ENCODE measurements around the gene SPNS2.

Gene SPNS2

GRCh38 chr17:4498461-4499397, at the start of gene SPNS2:
Gene SPNS2, plus strand, starts transcription at chr17:4498881. Its CDS starts 167 bp downstream, at chr17:4499048.
- DNase-seq: peak; percentile 73

GRCh38 chr17:4449736-4450135, 48.9 kb upstream of the SPNS2 start:
- DNase-seq: no peak

DNA sequence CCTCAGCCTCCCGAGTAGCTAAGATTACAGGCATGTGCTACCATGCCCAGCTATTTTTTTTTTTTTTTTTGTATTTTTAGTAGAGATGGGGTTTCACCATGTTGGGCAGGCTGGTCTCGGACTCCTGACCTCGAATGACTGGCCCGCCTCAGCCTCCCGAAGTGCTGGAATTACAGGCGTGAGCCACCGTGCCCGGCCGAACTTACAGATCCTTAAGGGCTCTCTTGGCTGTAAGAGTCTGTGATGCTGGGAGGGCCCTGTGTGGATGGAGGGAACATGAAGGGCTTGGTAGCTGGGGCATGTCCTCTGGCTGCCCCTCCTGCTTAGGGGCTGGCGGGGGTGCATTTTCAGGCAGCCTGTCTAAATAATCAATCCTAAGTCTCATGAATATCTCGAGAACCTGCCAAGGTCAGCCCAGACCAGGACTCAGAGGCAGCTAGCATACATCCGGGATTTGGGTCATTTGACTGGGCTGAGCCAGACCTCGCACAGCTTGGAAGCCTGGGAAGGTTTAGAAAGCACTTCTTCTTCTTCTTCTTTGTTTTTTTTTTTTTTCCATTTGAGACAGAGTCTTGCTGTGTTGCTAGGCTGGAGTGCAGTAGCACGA, 47.9 kb upstream of the SPNS2 start:
- DNase-seq: no peak

DNA sequence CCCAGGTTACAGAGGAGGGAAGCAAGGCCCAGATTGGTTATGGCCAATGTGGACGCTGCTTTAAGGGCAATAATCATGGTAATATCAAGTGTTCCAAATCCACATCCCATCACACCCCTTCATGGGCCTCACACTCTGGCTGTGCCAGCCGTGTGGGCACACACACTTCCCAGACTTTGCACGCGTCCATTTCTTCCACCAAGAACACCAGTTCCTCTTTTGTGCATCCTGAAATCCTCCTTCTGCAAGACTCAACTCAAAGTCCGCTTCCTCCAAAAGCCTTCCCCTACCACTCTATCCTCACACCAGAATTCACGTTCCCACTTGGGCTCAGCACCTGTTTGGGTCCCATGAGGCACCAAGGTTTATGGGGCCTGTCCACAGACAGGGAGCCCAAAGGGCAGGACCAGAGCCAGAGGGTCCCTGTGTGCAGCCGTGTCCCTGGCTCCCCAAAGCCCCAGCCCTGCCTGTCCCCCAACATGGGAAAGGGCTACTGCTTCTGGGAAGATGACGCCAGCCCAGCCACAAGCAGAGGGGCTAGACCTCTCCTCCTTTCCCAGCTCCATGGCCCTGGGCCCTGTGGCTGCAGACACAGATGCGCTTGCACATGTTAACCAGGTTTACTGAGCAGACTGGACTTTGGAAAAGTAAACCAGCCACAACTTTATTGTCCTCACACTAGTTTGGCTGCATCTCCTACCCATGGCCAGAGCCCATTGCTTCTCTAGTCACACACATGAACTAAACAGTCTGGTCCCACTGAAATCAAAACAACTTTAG, 44.7 kb upstream of the SPNS2 start:
- DNase-seq: no peak

GRCh38 chr17:4460661-4461060, 38.0 kb upstream of the SPNS2 start:
- DNase-seq: no peak

DNA sequence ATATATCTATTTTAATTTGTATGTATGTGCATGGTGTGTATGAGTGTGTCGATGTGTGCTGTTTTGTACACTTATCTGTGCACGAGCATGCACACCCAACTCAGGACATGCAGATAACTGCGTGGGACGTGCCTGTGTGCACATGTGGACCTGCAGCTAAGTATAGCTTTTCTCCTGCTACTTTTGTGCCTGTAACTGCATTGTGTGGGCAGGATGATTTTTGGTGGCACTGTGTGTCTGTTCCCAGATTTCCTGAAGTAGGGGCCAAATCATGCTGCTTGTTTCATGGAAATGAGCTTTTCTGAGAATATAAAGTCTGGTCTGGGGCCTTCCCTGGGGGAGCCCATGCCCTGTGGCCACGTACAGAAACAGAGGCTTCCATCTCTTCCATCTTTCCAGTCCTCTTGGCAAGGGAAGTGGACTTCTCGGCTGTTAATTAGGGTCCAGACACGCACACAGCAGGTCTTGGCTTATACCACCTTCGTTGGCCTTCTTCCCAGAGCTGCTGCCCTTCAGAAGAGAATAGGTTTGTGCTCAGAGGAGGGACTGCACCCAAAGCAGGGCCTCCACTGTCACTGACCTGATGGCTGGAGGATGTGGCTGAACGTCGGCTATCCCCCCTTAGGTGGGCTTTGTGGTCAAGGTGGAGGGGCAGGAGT, 34.7 kb upstream of the SPNS2 start:
- DNase-seq: no peak

- no peak for DNase-seq
Observed at GRCh38 chr17:4465786-4466185, 32.9 kb upstream of the SPNS2 start.

DNA sequence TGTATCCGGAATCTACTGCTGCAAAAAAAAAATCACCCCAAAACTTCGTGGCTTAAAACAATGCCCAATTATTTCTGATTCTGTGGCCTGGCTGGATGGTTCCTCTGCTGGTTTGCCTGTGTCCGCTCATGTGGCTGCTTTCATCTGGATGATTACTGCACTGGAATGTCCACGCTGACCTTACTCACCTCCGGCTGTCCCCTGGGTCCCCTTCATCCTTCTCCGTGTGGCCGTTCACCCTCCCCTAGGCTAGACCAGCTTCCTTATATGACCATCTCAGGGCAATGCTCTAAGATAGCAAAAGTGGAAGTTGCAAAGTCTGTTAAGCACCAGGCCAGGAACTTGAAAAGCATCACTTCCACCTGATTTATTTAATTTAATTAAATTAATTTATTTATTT, 31.4 kb upstream of the SPNS2 start:
- no peak for DNase-seq

- DNase-seq: no peak
Observed at GRCh38 chr17:4469552-4469951, 29.1 kb upstream of the SPNS2 start.

DNA sequence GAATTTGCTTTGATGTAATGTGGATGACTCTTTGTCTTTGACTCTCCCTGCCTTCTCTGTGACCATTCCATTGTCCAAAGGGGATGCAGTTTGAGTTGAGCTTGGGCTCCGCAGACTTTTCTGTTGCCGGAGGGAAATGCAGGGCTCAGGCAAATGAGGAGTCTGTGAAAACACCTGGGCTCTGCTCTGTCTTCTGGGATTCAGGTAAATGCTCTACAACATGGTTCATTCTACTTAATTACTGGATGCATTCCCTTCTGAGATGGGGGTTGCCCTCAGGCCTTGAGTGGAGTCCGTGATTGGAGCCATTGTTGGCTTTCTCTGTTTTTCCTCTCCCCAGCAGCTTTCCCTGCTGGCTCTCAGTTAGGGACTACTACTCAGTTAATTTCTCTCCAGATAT, 26.4 kb upstream of the SPNS2 start:
- DNase-seq: no peak

- no peak for DNase-seq
Observed at GRCh38 chr17:4474093-4474492, 24.6 kb upstream of the SPNS2 start.

DNA sequence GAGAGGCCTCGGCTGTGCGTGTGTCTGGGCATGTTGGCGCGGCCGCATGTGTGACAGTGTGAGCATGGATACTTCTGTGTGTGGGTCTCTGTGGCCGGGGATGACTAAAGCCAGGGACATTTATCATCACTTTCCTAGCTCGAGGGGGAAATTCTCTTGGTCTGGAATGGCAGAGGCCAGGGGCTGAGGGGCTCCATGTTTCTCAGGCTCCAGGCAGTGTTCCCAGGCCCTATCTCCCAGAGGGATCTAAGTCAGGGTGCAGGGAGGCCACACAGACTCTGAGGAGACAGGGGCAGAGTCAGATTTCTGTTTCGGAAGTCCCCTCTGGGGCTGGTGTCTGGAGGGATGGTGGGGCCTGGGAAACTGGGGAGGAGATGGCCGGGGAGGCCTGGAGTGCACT, 23.7 kb upstream of the SPNS2 start:
- DNase-seq: no peak

DNA sequence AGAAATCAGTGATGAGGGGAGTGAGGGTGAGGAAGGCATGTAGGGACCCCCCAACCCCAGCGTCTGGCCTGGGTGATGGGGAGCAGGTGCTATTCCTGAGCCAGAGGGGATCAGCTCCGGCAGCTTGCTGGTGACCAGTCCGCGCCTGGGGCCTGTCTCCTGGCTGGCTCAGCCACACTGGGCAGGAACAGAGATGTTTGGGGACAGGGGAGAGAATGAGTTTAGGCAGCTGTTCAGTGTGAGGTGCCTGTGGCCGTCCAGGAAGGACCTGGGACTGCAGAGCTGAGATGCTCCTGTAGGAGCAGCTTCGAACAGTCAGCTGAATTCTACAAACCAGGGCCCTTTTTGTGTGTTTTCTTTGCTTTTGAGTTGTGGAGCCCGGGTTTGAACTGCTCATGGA, 23.2 kb upstream of the SPNS2 start:
- DNase-seq: no peak

DNA sequence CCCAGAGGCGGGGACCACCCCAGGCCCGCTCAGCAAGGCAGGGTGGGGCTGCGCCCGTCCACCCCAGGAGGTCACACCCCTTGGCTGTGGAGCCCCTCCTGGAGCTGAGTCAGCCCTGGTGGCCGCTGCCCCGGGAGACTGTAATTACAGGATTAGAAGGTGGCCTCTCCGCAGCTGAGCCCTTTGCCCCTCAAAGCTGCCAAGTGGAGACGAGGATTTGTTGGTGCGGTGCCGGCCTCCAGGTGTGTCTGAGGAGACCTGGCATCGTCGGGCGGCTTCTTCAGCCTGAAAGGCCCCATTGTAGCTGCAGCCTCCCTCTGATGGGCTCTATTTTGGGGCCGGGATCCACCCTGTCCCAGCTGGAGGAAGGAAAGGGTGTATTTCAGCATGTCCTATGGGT, 22.7 kb upstream of the SPNS2 start:
- DNase-seq: no peak

DNA sequence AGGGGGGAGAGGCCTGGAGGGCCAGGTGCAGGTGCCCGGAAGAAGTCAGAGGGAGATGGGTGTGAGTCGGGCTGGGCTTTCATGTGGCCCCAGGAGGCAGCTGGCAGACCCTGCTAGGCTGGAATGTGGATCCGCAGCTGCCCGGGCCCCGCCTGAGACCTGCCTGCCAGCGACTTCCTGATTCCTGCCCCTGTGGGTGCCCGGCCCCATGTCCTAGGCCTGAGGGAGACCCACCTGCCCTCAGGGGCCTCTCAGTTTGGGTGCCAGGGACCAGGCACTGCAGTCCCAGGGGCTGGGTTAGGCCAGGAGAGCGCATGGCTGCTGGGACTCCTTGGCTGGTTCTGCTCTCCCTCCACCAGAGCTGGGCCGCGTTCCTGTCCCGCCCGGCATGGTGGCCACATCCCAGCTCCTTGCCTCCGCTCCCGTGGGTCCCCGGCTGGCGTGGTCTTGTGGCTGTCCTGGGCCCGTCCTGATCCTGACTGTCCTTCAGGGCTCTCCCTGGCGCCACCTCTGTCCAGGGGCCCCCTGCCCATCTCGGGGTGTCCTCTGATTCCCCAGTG, 22.1 kb upstream of the SPNS2 start:
- DNase-seq: no peak

GRCh38 chr17:4477255-4477791, 21.4 kb upstream of the SPNS2 start:
- DNase-seq: no peak

- no peak for DNase-seq
Observed at GRCh38 chr17:4478318-4478830, 20.3 kb upstream of the SPNS2 start.

GRCh38 chr17:4479340-4479981, 19.2 kb upstream of the SPNS2 start:
- DNase-seq: no peak

- no peak for DNase-seq
Observed at GRCh38 chr17:4479982-4480751, 18.5 kb upstream of the SPNS2 start.

GRCh38 chr17:4480929-4481898, 17.5 kb upstream of the SPNS2 start:
- DNase-seq: peak; percentile 58

Data from NCI-H2171 (cell line).